ENCODE measurements around the gene FAM3A. TPM values are rescaled to one million over a fixed set of nuclear protein-coding genes. Genes with fewer than 3 reads are reported as not detected.
"Not testable (repeated sequence)": the region's sequence is repeated elsewhere in the genome, so short reads cannot be mapped to it uniquely, and the experiment has no call there.

Gene FAM3A
- total and polyA plus RNA-seq, 12 donors, result 13.5 to 115 (median 55.6) TPM

DNA sequence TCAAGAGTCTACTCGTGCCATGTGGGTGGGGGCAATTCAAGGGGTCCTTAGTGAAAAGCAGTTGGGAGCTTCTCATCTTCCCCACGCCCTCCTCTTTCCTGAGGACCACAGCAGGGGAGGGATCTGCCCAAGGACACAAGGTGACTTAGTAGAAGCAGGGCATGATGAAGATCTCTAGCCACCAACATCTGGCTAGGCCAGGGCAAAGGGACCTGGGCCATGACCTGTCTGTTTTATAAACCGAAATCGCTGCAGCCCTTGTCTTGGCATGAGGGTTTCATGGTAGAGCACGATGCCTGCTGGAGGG is 25.5 kb upstream of the FAM3A start:
- 7 to 50% (median 32%) methylated on average over 2 to 5 of the region's 5 CpGs for WGBS, 4 donors
- no peak for DNase-seq
- H3K27ac ChIP-seq, result peak overlapping the region; percentile 77 to 96 (median 88)
- no peak overlapping the region for H3K4me3 ChIP-seq
- TF ChIP-seq, protein P1, sequence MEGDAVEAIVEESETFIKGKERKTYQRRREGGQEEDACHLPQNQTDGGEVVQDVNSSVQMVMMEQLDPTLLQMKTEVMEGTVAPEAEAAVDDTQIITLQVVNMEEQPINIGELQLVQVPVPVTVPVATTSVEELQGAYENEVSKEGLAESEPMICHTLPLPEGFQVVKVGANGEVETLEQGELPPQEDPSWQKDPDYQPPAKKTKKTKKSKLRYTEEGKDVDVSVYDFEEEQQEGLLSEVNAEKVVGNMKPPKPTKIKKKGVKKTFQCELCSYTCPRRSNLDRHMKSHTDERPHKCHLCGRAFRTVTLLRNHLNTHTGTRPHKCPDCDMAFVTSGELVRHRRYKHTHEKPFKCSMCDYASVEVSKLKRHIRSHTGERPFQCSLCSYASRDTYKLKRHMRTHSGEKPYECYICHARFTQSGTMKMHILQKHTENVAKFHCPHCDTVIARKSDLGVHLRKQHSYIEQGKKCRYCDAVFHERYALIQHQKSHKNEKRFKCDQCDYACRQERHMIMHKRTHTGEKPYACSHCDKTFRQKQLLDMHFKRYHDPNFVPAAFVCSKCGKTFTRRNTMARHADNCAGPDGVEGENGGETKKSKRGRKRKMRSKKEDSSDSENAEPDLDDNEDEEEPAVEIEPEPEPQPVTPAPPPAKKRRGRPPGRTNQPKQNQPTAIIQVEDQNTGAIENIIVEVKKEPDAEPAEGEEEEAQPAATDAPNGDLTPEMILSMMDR (IDR thresholded peaks at IDR 0.05), result no peak
- no peak for TF ChIP-seq POLR2A (IDR thresholded peaks at IDR 0.05)
- peaks cover 24 to 26% of the 10 kb centered on the region in 2 donors for H3K4me1 ChIP-seq (replicated peaks in 1 of 2)
- no peaks in the 10 kb centered on the region for H3K36me3 ChIP-seq (replicated peaks in 1 of 2)
- H3K9me3 ChIP-seq (replicated peaks in 1 of 3), result no peaks in the 10 kb centered on the region
- intact Hi-C loops (cut with DNase I), result no loop called here
- H3K27me3 ChIP-seq, result no peaks in the 10 kb centered on the region

DNA sequence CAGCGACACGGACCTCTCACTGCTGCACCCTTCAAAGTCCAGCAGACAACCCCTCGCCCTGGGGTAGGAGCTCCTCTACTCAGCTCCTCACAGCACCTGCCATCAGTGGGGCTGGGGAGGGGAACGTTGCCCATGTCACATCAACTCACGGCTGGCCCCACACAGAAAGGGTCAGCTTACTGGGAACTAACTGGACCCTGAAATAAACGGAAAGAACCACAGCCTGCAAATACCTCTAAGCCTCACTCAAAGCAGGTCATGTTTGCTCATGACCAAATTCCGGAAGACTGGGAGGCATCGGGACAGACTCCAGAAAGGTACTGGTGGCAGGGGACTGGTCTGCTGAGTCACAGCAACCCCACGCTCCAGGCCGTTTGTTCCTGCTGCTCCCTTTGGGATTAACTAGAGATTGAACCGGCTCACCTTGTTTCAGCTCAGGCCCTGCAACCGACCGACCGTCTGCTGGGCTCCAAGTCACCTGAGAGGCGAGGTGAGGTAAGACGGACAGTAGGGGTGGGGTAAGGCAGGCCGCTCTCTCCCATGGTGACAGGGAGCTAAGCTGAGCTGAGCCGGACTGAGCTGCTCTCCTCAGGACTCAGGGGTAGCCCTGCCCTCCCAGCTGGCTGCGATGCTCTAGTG is 25.0 kb upstream of the FAM3A start:
- TF ChIP-seq, protein P1 (IDR thresholded peaks at IDR 0.05), result no peak
- TF ChIP-seq POLR2A (IDR thresholded peaks at IDR 0.05), result peak in 1 of 2 donors; percentile 29
- no peaks in the 10 kb centered on the region for H3K27me3 ChIP-seq
- H3K9me3 ChIP-seq (replicated peaks in 1 of 3), result no peaks in the 10 kb centered on the region
- peak in 5 of 7 donors; percentile 59 to 68 (median 64) for DNase-seq
- H3K27ac ChIP-seq, result peak overlapping the region; percentile 77 to 96 (median 88)
- whole genome bisulfite sequencing, 4 donors, result 40 to 88% (median 73%) methylated on average over 4 to 19 of the region's 19 CpGs
- peaks cover 24% of the 10 kb centered on the region in 2 donors for H3K4me1 ChIP-seq (replicated peaks in 1 of 2)
- intact Hi-C loops (cut with DNase I), result no loop called here
- H3K36me3 ChIP-seq (replicated peaks in 1 of 2), result no peaks in the 10 kb centered on the region
- no peak overlapping the region for H3K4me3 ChIP-seq

DNA sequence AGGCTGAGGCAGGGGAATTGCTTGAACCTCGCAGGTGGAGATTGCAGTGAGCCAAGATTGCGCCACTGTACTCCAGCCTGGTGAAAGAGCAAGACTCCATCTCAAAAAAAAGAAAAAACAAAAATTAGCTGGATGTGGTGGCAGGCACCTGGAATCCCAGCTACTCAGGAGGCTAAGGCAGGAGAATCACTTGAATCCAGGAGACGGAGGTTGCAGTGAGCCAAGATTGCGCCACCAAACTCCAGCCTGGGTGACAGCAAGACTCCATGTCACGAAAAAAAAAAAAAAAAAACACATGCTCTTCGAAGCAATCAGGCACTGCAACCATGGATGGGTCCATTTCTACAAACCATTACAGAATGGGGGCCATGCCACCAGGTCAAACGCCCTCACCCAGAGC is 24.3 kb upstream of the FAM3A start:
- intact Hi-C loops (cut with DNase I); H3K4me3 ChIP-seq; DNase-seq; H3K36me3 ChIP-seq (replicated peaks in 1 of 2); H3K27me3 ChIP-seq; H3K9me3 ChIP-seq (replicated peaks in 1 of 3): not testable (repeated sequence)
- Histone ChIP-seq H3K27ac (peak overlapping the region in 3 of 5 donors; percentile 88 to 96 (median 89)), H3K4me1 (replicated peaks in 1 of 2) (peaks cover 19 to 24% of the 10 kb centered on the region in 2 donors)
- WGBS, 4 donors, result 75 to 85% (median 81%) methylated on average over 6 to 7 of the region's 7 CpGs

DNA sequence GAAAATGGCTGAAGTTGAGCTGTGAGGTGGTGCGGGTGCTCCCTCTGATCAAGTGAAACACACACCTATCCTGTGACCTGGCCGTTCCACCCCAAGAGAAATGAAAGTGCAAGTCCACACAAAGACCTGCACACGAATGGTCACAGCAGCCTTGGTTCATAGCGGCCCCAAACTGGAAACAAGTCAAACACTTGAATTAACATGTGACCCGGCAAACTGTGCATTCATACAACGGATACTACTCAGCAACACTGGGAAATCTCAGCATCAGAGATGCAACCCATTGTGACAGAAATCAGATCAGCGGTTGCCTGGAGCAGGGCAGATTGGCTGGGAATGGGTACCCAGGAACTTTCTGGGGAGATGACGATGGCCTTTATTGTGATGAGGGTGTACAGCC is 23.0 kb upstream of the FAM3A start:
- H3K27me3 ChIP-seq, result no peaks in the 10 kb centered on the region
- DNase-seq, result no peak
- H3K27ac ChIP-seq, result peak overlapping the region in 1 of 5 donors; percentile 21
- H3K4me1 ChIP-seq (replicated peaks in 1 of 2), result peaks cover 19 to 31% of the 10 kb centered on the region in 2 donors
- no peak for TF ChIP-seq POLR2A (IDR thresholded peaks at IDR 0.05)
- TF ChIP-seq, protein P1 (IDR thresholded peaks at IDR 0.05), result no peak
- intact Hi-C loops (cut with DNase I), result no loop called here
- peaks cover 0 to 1% of the 10 kb centered on the region in 2 donors for H3K36me3 ChIP-seq (replicated peaks in 1 of 2)
- no peak overlapping the region for H3K4me3 ChIP-seq
- H3K9me3 ChIP-seq (replicated peaks in 1 of 3), result no peaks in the 10 kb centered on the region
- 73 to 85% (median 80%) methylated on average over 7 to 8 of the region's 8 CpGs for WGBS, 4 donors

DNA sequence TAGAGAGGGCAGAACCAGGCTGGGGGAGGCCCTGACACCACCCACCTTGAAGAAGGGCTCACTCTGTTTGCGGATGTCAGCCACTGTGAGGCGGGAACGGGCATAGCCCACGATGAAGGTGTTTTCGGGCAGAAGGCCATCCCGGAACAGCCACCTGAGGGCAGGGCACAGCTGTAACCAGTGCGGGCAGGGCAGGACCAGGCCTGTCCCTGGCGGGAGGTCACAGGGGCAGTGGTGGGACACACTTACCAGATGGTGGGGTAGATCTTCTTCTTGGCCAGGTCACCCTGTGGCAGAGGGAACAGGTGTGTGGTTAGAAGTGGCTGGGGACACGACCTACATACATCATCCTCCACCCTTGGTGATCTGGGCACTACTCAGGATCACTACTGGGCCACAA is 19.9 kb upstream of the FAM3A start:
- Histone ChIP-seq H3K27me3 (no peaks in the 10 kb centered on the region), H3K36me3 (replicated peaks in 1 of 2) (peaks cover 0 to 24% of the 10 kb centered on the region in 2 donors), H3K9me3 (replicated peaks in 1 of 3) (no peaks in the 10 kb centered on the region), H3K4me3 (no peak overlapping the region), H3K27ac (no peak overlapping the region), H3K4me1 (replicated peaks in 1 of 2) (peaks cover 0 to 12% of the 10 kb centered on the region in 2 donors)
- TF ChIP-seq POLR2A (IDR thresholded peaks at IDR 0.05), result no peak
- TF ChIP-seq, protein P1 (IDR thresholded peaks at IDR 0.05), result no peak
- DNase-seq, result no peak
- 73 to 84% (median 77%) methylated on average over 5 to 9 of the region's 9 CpGs for WGBS, 4 donors
- intact Hi-C loops (cut with DNase I), result no loop called here
